Astrocyte (in vitro differentiated cells and primary cell): Measurements from ENCODE around the gene OSGIN1. TPM values are rescaled to one million over a fixed set of nuclear protein-coding genes. Genes with fewer than 3 reads are reported as not detected.

Source experiments
- DNase-seq: peaks from one replicate; pipeline ENCODE4 v3.0.0-alpha.2; 2010; ENCODE audit warnings: low read depth
- FAIRE-seq: peaks from 2 replicates; lab custom pipeline; 2011; peaks lifted over from hg19 to GRCh38; lab: Jason Lieb, UNC
- H2AFZ ChIP-seq: 2 replicates; pipeline ENCODE4 v1.6.0; 2012; ENCODE audit warnings: low read depth, low read length, inconsistent platforms
- H3K27ac ChIP-seq: 2 replicates; pipeline ENCODE4 v1.5.1; 2011; ENCODE audit warnings: low read depth, low read length, inconsistent platforms
- H3K27me3 ChIP-seq: 2 replicates; pipeline ENCODE4 v1.6.0; 2011; ENCODE audit warnings: low read length, inconsistent platforms; ENCODE audit not compliant: insufficient read depth
- H3K36me3 ChIP-seq: 2 replicates; pipeline ENCODE4 v1.5.1; 2011; ENCODE audit warnings: low read length, inconsistent platforms; ENCODE audit not compliant: insufficient read depth
- H3K4me1 ChIP-seq: 2 replicates; pipeline ENCODE4 v1.5.1; 2011; ENCODE audit warnings: low read length, inconsistent platforms; ENCODE audit not compliant: insufficient read depth
- H3K4me2 ChIP-seq: 2 replicates; pipeline ENCODE4 v1.6.0; 2012; ENCODE audit warnings: low read length, inconsistent platforms
- H3K4me3 ChIP-seq: 2 replicates; pipeline ENCODE4 v1.5.1; 2011; ENCODE audit warnings: low read depth, mild to moderate bottlenecking, low read length, inconsistent platforms; ENCODE audit not compliant: insufficient read depth
- H3K79me2 ChIP-seq: 2 replicates; pipeline ENCODE4 v1.6.0; 2012; ENCODE audit warnings: mild to moderate bottlenecking, low read length, inconsistent platforms; ENCODE audit not compliant: insufficient read depth
- H3K9ac ChIP-seq: 2 replicates; pipeline ENCODE4 v1.6.0; 2012; ENCODE audit warnings: mild to moderate bottlenecking, low read length, inconsistent platforms
- H3K9me3 ChIP-seq: 2 replicates; pipeline ENCODE4 v1.5.1; 2012; ENCODE audit warnings: low read depth, mild to moderate bottlenecking, low read length, inconsistent platforms; ENCODE audit not compliant: insufficient read depth
- H4K20me1 ChIP-seq: 2 replicates; pipeline ENCODE4 v1.6.0; 2012; ENCODE audit warnings: low read length, inconsistent platforms; ENCODE audit not compliant: insufficient read depth
- H3K27ac Mint-ChIP-seq: one replicate; pipeline ENCODE4 v1.8.0; 2021; ENCODE audit warnings: mild to moderate bottlenecking, mixed read lengths; ENCODE audit not compliant: unreplicated experiment
- H3K27me3 Mint-ChIP-seq: one replicate; pipeline ENCODE4 v1.8.0; 2021; ENCODE audit warnings: low read depth, mixed read lengths; ENCODE audit not compliant: unreplicated experiment
- H3K36me3 Mint-ChIP-seq: one replicate; pipeline ENCODE4 v1.8.0; 2021; ENCODE audit warnings: low read depth, mixed read lengths; ENCODE audit not compliant: unreplicated experiment
- H3K4me1 Mint-ChIP-seq: one replicate; pipeline ENCODE4 v1.8.0; 2021; ENCODE audit warnings: low read depth, mixed read lengths; ENCODE audit not compliant: unreplicated experiment
- H3K4me3 Mint-ChIP-seq: one replicate; pipeline ENCODE4 v1.8.0; 2021; ENCODE audit warnings: mild to moderate bottlenecking, moderate library complexity, mixed read lengths; ENCODE audit not compliant: unreplicated experiment
- H3K9me3 Mint-ChIP-seq: one replicate; pipeline ENCODE4 v1.8.0; 2021; ENCODE audit warnings: mild to moderate bottlenecking, mixed read lengths; ENCODE audit not compliant: unreplicated experiment
- CTCF ChIP-seq: IDR thresholded peaks from 2 replicates; pipeline ENCODE4 v1.5.1; 2011; ENCODE audit warnings: low read depth, mild to moderate bottlenecking, inconsistent platforms, low read length, moderate library complexity; ENCODE audit not compliant: insufficient read depth
- EZH2 ChIP-seq: IDR thresholded peaks from 2 replicates; pipeline ENCODE4 v1.6.1; 2012; ENCODE audit warnings: mild to moderate bottlenecking, low read length, inconsistent platforms; ENCODE audit not compliant: insufficient read depth
- total RNA-seq: library from RNA; stranded (reverse); gene quantifications from 2 replicates; pipeline ENCODE4 v1.2.1, GENCODE V29; 2021

The OSGIN1 gene
- total RNA-seq, 1 donor from 2014 or later: 0.79 TPM

GRCh38 chr16:83959656-83960434 lies 6.8 kb downstream of the OSGIN1 start:
- peaks cover 24% of the 10 kb centered on the region for H4K20me1 ChIP-seq
- Mint-ChIP-seq H3K9me3 (no peaks in the 10 kb centered on the region), H3K27me3 (peaks cover 19% of the 10 kb centered on the region), H3K4me3 (no peak overlapping the region), H3K4me1 (no peaks in the 10 kb centered on the region), H3K36me3 (no peaks in the 10 kb centered on the region), H3K27ac (no peak overlapping the region)
- no peak for TF ChIP-seq CTCF
- TF ChIP-seq EZH2: no peak
- H3K79me2 ChIP-seq: peaks cover 3% of the 10 kb centered on the region
- DNase-seq (no peak), FAIRE-seq (no peak)
- H3K9me3 ChIP-seq: no peaks in the 10 kb centered on the region
- no peak overlapping the region for H3K4me2 ChIP-seq
- no peaks in the 10 kb centered on the region for H3K36me3 ChIP-seq
- no peaks in the 10 kb centered on the region for H3K27me3 ChIP-seq
- H3K27ac ChIP-seq: no peak overlapping the region
- H3K9ac ChIP-seq: no peak overlapping the region
- no peak overlapping the region for H3K4me3 ChIP-seq
- no peak overlapping the region for H2AFZ ChIP-seq
- H3K4me1 ChIP-seq: peaks cover 2% of the 10 kb centered on the region

GRCh38 chr16:83960521-83961249 lies 7.6 kb downstream of the OSGIN1 start:
- Histone ChIP-seq H3K4me2 (no peak overlapping the region), H3K4me3 (no peak overlapping the region), H2AFZ (no peak overlapping the region), H3K9me3 (no peaks in the 10 kb centered on the region), H4K20me1 (peaks cover 16% of the 10 kb centered on the region), H3K27me3 (no peaks in the 10 kb centered on the region), H3K9ac (no peak overlapping the region), H3K79me2 (peaks cover 3% of the 10 kb centered on the region), H3K27ac (no peak overlapping the region), H3K36me3 (no peaks in the 10 kb centered on the region), H3K4me1 (no peaks in the 10 kb centered on the region)
- TF ChIP-seq CTCF (no peak), EZH2 (no peak)
- Mint-ChIP-seq H3K36me3 (no peaks in the 10 kb centered on the region), H3K4me1 (no peaks in the 10 kb centered on the region), H3K4me3 (no peak overlapping the region), H3K9me3 (no peaks in the 10 kb centered on the region), H3K27ac (no peak overlapping the region), H3K27me3 (peaks cover 19% of the 10 kb centered on the region)
- no peak for FAIRE-seq
- DNase-seq: no peak

GRCh38 chr16:83961591-83961990 lies 8.6 kb downstream of the OSGIN1 start:
- no peaks in the 10 kb centered on the region for H3K36me3 ChIP-seq
- Mint-ChIP-seq H3K36me3 (no peaks in the 10 kb centered on the region), H3K4me1 (no peaks in the 10 kb centered on the region), H3K4me3 (no peak overlapping the region), H3K9me3 (no peaks in the 10 kb centered on the region), H3K27me3 (peaks cover 20% of the 10 kb centered on the region), H3K27ac (no peak overlapping the region)
- FAIRE-seq (no peak), DNase-seq (no peak)
- no peak overlapping the region for H3K9ac ChIP-seq
- H3K27me3 ChIP-seq: no peaks in the 10 kb centered on the region
- no peaks in the 10 kb centered on the region for H3K9me3 ChIP-seq
- no peak overlapping the region for H3K4me2 ChIP-seq
- no peaks in the 10 kb centered on the region for H3K4me1 ChIP-seq
- peaks cover 7% of the 10 kb centered on the region for H4K20me1 ChIP-seq
- no peaks in the 10 kb centered on the region for H3K79me2 ChIP-seq
- TF ChIP-seq EZH2 (no peak), CTCF (no peak)
- H2AFZ ChIP-seq: no peak overlapping the region
- no peak overlapping the region for H3K4me3 ChIP-seq
- H3K27ac ChIP-seq: no peak overlapping the region
